Activated CD8-positive, alpha-beta T cell treated with anti-CD3 and anti-CD28 coated beads for 36 hours (primary cell): ENCODE data around the gene MRPL49. TPM values are rescaled to one million over a fixed set of nuclear protein-coding genes. Genes with fewer than 3 reads are reported as not detected.

Experiments used
- ATAC-seq: fragments of 200-7000 bp; cut with Tn5 transposase; one replicate; pipeline ENCODE4 v1.10.0; 2021; ENCODE audit warnings: mild to moderate bottlenecking, moderate library complexity
- CTCF ChIA-PET: fragments of 350-600 bp; sonication (Branson Sonifier 250); formaldehyde crosslinking; loops from one replicate; lab custom pipeline; 2021; ENCODE audit warnings: antibody characterized with exemption; lab: Charles Lee
- POLR2A ChIA-PET: fragments of 350-600 bp; sonication (Branson Sonifier 250); formaldehyde crosslinking; loops from one replicate; lab custom pipeline; 2021; ENCODE audit warnings: antibody characterized with exemption; lab: Charles Lee
- DNase-seq: peaks from one replicate; pipeline ENCODE4 v3.0.0-alpha.2; 2020
- H3K27ac Mint-ChIP-seq: one replicate; pipeline ENCODE4 v1.8.0; 2021; ENCODE audit warnings: mild to moderate bottlenecking, mixed read lengths
- H3K27me3 Mint-ChIP-seq: one replicate; pipeline ENCODE4 v1.8.0; 2021; ENCODE audit warnings: mixed read lengths
- H3K36me3 Mint-ChIP-seq: one replicate; pipeline ENCODE4 v1.8.0; 2021; ENCODE audit warnings: low read depth, mixed read lengths
- H3K4me1 Mint-ChIP-seq: one replicate; pipeline ENCODE4 v1.8.0; 2021; ENCODE audit warnings: low read depth, mixed read lengths
- H3K4me3 Mint-ChIP-seq: one replicate; pipeline ENCODE4 v1.8.0; 2021; ENCODE audit warnings: mild to moderate bottlenecking, moderate library complexity, mixed read lengths
- H3K9me3 Mint-ChIP-seq: one replicate; pipeline ENCODE4 v1.8.0; 2021; ENCODE audit warnings: mixed read lengths
- CTCF ChIP-seq: fragments of 200-600 bp; IDR thresholded peaks from one replicate; pipeline ENCODE4 v1.8.0; 2022; ENCODE audit warnings: antibody characterized with exemption, mild to moderate bottlenecking
- intact Hi-C: fragments of 100-400 bp; cut with micrococcal nuclease; formaldehyde crosslinking; loops from one replicate; pipeline ENCODE4 v1.10.0; 2022
- total RNA-seq, 2 experiments: library from RNA; stranded (reverse); gene quantifications; one replicate each; pipeline ENCODE4 v1.2.3, GENCODE V29; 2021

Gene MRPL49
- total RNA-seq, 2 experiments from 2014 or later: 48.7 to 53.4 TPM

DNA sequence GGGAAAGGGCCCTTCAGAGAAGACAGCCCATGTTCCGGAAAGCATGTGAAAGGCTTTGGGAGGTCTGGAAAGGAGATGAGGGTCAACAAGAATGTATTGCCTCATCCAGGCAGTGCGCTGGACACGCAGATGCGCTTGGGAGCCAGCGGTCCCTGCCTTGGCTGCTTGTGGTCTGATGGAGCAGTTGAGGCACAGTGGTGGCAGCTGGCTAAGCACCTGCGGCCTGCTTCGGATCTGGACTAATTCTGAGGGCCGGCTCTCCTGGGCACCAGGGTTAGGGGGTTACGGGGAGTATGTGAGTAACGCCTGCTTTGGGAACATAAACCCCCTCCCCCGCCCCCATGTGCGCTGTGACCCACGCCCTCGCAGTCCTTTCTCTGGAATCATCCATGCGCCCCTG is 15.0 kb upstream of the MRPL49 start:
- Mint-ChIP-seq H3K27me3 (no peaks in the 10 kb centered on the region), H3K36me3 (peaks cover 14% of the 10 kb centered on the region), H3K27ac (peak overlapping the region; percentile 50), H3K9me3 (no peaks in the 10 kb centered on the region), H3K4me3 (no peak overlapping the region), H3K4me1 (peaks cover 24% of the 10 kb centered on the region)
- no peak for TF ChIP-seq CTCF
- CTCF ChIA-PET: interaction anchor here (1.6 to 7.6 kb wide), 2 partner anchors 8 to 10 kb away, joined by 4 to 115 read pairs; partner anchors contain the start of genes VPS51 and ZNHIT2
- ATAC-seq (no peak), DNase-seq (no peak)
- POLR2A ChIA-PET: interaction anchor here (0.6 to 16.2 kb wide), 4 partner anchors 10 to 24 kb away, joined by 3 to 294 read pairs (median 16); partner anchors contain the start of genes FAU, MRPL49, VPS51 and ZNHIT2
- intact Hi-C loops: no loop called here

- no peak for ATAC-seq
- no peak for TF ChIP-seq CTCF
- ChIA-PET POLR2A (interaction anchor here (0.6 to 16.2 kb wide), 6 partner anchors 9 to 27 kb away, joined by 3 to 294 read pairs (median 8); partner anchors contain the start of genes FAU, MRPL49, VPS51 and ZNHIT2), CTCF (interaction anchor here (1.6 to 7.6 kb wide), 4 partner anchors 9 to 95 kb away, joined by 4 to 115 read pairs (median 26); partner anchors contain the start of genes ARL2, FAU, MRPL49 and VPS51)
- intact Hi-C loops: no loop called here
- Mint-ChIP-seq H3K4me1 (peaks cover 26% of the 10 kb centered on the region), H3K27me3 (no peaks in the 10 kb centered on the region), H3K27ac (no peak overlapping the region), H3K9me3 (no peaks in the 10 kb centered on the region), H3K36me3 (peaks cover 14% of the 10 kb centered on the region), H3K4me3 (no peak overlapping the region)
- DNase-seq: no peak
Observed at GRCh38 chr11:65107751-65108468, 14.2 kb upstream of the MRPL49 start.

GRCh38 chr11:65108469-65109123 is 13.5 kb upstream of the MRPL49 start:
- ATAC-seq (no peak), DNase-seq (no peak)
- H3K9me3 Mint-ChIP-seq: no peaks in the 10 kb centered on the region
- TF ChIP-seq CTCF: no peak
- no peaks in the 10 kb centered on the region for H3K27me3 Mint-ChIP-seq
- no peak overlapping the region for H3K4me3 Mint-ChIP-seq
- CTCF ChIA-PET: interaction anchor here (0.8 to 7.6 kb wide), 7 partner anchors 9 to 207 kb away, joined by 3 to 115 read pairs (median 5); partner anchors contain the start of genes ARL2, FAU, MRPL49 and VPS51
- H3K36me3 Mint-ChIP-seq: peaks cover 14% of the 10 kb centered on the region
- intact Hi-C loops: no loop called here
- peaks cover 31% of the 10 kb centered on the region for H3K4me1 Mint-ChIP-seq
- no peak overlapping the region for H3K27ac Mint-ChIP-seq
- POLR2A ChIA-PET: interaction anchor here (0.8 to 16.2 kb wide), 6 partner anchors 9 to 27 kb away, joined by 3 to 294 read pairs (median 8); partner anchors contain the start of genes CDCA5, FAU, MRPL49 and VPS51

GRCh38 chr11:65109231-65110198 is 12.6 kb upstream of the MRPL49 start:
- ChIA-PET POLR2A (interaction anchor here (0.8 to 16.2 kb wide), 7 partner anchors 8 to 72 kb away, joined by 3 to 294 read pairs (median 9); partner anchors contain the start of genes CAPN1, CDCA5, FAU and MRPL49), CTCF (interaction anchor here (0.6 to 7.6 kb wide), 23 partner anchors 8 to 222 kb away, joined by 3 to 115 read pairs (median 5); partner anchors contain the start of genes ARL2, CAPN1, CDC42EP2 and CDCA5)
- DNase-seq (no peak), ATAC-seq (no peak)
- no peak overlapping the region for H3K4me3 Mint-ChIP-seq
- peaks cover 36% of the 10 kb centered on the region for H3K4me1 Mint-ChIP-seq
- H3K9me3 Mint-ChIP-seq: no peaks in the 10 kb centered on the region
- H3K36me3 Mint-ChIP-seq: peaks cover 15% of the 10 kb centered on the region
- no peak for TF ChIP-seq CTCF
- no peaks in the 10 kb centered on the region for H3K27me3 Mint-ChIP-seq
- intact Hi-C loops: loop anchor here (10.0 kb wide), 1 partner anchor 95 kb away; the partner anchor contains the start of gene ARL2
- no peak overlapping the region for H3K27ac Mint-ChIP-seq
